GM12801 (cell line): ENCODE measurements around the gene TBL3.

Experiments
- CTCF ChIP-seq: IDR thresholded peaks from one replicate; pipeline ENCODE4 v1.5.1; 2011; ENCODE audit warnings: control low read depth; ENCODE audit not compliant: insufficient read length; ENCODE audit errors: extremely low read depth

The TBL3 gene

GRCh38 chr16:1992704-1993317 lies 21.0 kb downstream of the TBL3 start:
- no peak for TF ChIP-seq CTCF

- no peak for TF ChIP-seq CTCF
Measured at GRCh38 chr16:1993731-1994131, 21.9 kb downstream of the TBL3 start.

- no peak for TF ChIP-seq CTCF
Measured at GRCh38 chr16:1997494-1998359, 25.9 kb downstream of the TBL3 start.

- TF ChIP-seq CTCF, result no peak
Measured at GRCh38 chr16:1998360-1998835, 26.5 kb downstream of the TBL3 start.

GRCh38 chr16:1998852-1999801 lies 27.3 kb downstream of the TBL3 start:
- TF ChIP-seq CTCF, result no peak

GRCh38 chr16:1999866-2000514 lies 28.1 kb downstream of the TBL3 start:
- no peak for TF ChIP-seq CTCF

- no peak for TF ChIP-seq CTCF
Measured at GRCh38 chr16:2001035-2001434, 29.2 kb downstream of the TBL3 start.
